GM08714 (cell line): Measurements from ENCODE around the gene EHMT1.
"Not testable (repeated sequence)": the region's sequence is repeated elsewhere in the genome, so short reads cannot be mapped to it uniquely, and the experiment has no call there.

ENCODE experiments used
- H3K4me3 ChIP-seq: fragments of 200-500 bp; sonication (Bioruptor generic); 2 replicates; pipeline ENCODE4 v1.5.1; 2014; ENCODE audit warnings: mild to moderate bottlenecking, low read length, inconsistent platforms
- ZNF274 ChIP-seq: IDR thresholded peaks from 2 replicates; pipeline ENCODE4 v1.6.1; 2012; ENCODE audit warnings: mild to moderate bottlenecking, low read depth, low read length

EHMT1 gene

DNA sequence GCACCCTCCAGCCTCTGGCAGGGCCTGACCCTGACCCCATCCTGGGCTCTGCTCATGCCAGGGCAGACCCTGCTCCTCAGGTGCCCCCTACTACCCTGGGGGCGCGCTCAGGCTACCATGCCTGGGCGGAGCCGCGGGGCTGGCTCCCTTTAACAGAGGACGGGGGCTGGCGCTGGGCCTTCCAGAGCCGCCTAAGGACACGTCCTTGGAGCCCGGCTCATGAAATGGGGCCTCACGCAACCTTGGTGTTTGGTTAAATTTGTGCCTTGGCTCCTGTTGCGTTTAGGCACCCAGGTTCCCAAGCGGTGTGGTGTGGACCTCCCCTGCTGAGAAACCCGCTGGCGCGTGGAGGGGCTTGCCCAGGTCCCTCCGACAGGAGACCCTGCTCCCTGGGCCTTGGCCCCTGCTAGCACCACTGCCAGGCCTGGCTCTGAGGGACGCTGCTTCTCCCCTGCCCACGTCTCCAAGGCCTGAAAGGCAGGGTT, 3.4 kb upstream of the EHMT1 start:
- no peak overlapping the region for H3K4me3 ChIP-seq
- no peak for TF ChIP-seq ZNF274

DNA sequence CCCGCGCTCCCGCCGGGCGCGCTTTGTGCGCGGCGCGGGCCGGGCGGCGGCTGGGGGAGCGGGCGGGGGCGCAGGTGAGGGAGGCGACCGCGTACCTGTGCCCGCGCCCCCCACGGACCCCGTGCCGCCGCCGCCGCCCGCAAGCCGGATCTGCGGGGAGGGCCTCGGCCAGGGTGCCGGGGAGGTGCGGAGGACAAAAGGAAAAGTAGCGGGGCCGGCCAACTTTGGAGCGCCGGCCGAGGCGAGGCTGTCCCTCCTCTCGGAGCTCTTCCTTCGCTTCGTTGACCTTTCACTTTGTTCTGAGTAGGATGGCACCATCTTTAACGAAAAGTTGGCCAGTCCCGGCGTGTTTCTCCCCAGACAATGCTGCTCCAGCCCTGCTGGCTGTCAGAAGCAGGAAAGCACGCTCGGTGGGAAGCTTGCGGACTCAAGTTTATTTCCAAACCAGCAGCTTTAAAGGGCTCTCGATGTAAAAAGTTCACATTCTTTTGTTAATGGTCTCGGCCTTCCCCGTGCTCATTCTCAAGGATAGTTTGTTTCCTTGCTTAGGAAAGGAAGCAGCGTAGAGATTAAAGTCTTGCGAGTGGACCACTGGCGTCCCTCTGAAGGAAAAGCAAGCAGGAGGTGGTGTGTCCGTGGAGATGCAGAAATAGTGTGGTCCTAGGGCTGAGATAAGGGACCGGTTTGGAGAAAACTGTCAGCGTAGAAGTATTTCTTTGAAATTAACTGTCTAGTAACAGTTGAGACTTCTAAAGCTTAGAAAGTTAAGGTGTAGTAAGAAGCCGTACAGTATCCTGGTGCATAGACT, 639 bp downstream of the EHMT1 start:
- H3K4me3 ChIP-seq, result peak overlapping the region; percentile 90
- no peak for TF ChIP-seq ZNF274

- peak overlapping the region; percentile 90 for H3K4me3 ChIP-seq
- no peak for TF ChIP-seq ZNF274
These were observed 1.2 kb downstream of the EHMT1 start for GRCh38 chr9:137620048-137620405.

- peak overlapping the region; percentile 90; the same call in 1 of the 2 replicates for H3K4me3 ChIP-seq
- no peak for TF ChIP-seq ZNF274
These were observed 1.8 kb downstream of the EHMT1 start for GRCh38 chr9:137620581-137620980.

DNA sequence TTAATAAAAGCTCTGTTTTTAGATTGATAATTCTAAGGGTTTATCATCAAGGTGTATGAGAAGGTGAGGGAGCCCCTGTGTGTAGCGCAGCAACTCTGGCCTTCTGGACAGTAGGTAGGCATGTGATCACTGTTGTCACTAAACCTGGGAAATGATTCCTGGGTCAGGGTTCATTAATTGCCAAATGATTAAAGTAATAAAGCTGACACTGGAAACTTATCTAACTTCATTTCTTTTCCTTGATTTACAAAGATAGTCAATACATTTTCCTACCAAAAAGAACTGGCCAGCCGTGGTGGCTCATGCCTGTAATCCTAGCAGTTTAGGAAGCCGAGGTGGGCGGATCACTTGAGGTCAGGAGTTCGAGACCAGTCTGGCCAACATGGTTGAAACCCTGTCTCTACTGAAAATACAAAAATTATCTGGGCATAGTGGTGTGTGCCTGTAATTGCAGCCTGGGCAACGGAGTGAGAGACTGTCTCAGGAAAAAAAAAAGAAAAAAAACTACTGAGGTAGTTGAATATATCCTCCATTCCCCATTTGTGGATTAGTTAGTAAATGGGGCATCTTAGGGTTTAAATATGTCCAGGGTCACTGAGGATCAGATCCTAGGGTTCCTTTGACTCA, 2.4 kb downstream of the EHMT1 start:
- TF ChIP-seq ZNF274, result no peak
- H3K4me3 ChIP-seq, result no peak overlapping the region

- H3K4me3 ChIP-seq, result not testable (repeated sequence)
These were observed 3.4 kb downstream of the EHMT1 start for GRCh38 chr9:137622211-137622610.

DNA sequence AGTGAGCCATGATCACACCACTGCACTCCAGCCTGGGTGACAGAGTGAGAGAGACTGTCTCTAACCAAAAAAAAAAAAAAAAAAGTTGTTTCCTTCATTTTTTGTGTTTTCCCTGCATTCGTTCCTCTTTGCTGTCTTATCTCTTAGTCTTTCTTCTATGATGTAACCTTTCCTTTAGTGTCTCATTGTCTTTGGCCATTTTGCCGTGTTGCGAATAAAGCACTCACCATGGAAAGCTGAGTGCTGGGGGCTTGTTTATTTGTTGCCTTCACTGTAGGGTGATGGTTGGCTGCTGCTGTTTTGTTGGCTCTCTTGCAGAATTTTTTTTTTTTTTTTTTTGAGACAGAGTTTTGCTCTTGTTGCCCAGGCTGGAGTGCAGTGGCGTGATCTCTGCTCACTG, 7.7 kb downstream of the EHMT1 start:
- H3K4me3 ChIP-seq, result no peak overlapping the region
- TF ChIP-seq ZNF274, result no peak

DNA sequence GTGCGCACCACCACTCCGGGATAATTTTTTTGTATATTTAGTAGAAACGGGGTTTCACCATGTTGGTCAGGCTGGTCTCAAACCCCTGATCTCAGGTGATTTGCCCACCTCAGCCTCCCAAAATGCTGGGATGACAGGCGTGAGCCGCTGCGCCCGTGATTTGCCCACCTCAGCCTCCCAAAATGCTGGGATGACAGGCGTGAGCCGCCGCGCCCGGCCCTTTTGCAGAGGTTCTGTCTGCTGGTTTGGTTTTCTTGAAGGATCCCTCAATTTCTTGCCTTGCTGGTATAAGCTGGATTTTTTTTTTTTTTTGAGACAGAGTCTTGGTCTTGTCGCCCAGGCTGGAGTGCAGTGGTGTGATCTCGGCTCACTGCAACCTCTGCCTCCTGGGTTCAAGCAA, 8.6 kb downstream of the EHMT1 start:
- H3K4me3 ChIP-seq, result not testable (repeated sequence)

GRCh38 chr9:137630126-137630525, 11.3 kb downstream of the EHMT1 start:
- H3K4me3 ChIP-seq, result no peak overlapping the region
- no peak for TF ChIP-seq ZNF274

DNA sequence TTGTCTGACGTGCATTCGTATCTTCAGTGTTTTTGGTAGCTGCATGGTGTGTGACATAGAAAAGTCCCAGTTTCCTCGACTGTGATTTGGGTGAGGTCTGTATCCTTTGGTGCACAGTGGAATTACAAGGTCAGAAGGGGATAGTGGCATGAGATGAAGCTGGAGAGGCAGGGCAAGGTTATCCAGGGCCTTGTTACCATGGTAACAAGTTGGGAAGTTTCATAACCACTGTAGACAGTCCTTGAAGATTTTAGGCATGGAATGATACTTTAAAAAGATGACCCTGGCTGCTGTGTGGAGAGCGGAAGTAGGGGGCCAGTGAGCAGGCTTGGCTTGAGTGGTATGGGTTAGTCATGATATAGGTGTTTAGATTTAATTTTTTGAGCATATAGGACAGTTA, 11.9 kb downstream of the EHMT1 start:
- H3K4me3 ChIP-seq, result no peak overlapping the region
- no peak for TF ChIP-seq ZNF274

- H3K4me3 ChIP-seq, result no peak overlapping the region
- no peak for TF ChIP-seq ZNF274
These were observed 12.8 kb downstream of the EHMT1 start for GRCh38 chr9:137631345-137632229.

DNA sequence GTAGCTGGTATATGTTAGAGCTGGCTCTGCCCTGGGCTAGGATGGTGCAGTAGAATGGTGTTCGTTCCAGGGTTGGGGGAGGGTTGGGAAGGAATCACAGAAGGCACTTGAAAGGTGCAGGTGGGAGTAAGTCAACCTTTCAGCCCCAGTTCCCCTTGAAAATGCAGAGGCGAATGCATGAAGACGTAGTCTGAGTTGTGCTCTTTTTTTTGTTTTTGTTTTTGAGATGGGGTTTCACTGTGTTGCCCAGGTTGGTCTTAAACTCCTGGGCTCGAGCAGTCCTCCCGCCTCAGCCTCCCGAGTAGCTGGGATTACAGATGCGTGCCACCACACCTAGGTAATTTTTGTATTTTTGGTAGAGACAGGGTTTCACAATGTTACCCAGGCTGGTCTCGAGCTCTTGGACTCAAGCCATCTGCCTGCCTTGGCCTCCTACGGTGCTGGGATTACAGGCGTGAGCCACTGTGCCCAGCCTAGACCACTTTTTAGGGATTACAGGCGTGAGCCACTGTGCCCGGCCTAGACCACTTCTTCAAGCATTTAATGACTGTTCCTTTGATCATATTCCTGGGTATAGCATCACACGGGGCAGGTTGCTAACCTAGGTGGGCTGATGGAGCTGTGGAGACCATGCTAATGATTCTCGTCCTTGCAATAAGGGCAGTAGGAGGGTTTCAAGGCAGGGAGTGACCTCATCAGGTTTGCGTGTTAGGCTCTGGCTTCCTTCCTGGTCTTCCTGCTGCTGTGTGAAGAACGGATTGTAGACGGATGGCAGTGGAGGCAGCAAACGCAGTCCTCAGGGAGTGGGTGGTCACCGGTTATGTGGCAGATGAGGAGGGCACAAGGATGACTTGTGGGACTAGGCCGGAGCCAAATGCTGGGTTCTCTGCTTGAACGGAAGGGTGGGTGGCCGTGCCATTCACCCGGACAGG, 13.7 kb downstream of the EHMT1 start:
- no peak overlapping the region for H3K4me3 ChIP-seq
- no peak for TF ChIP-seq ZNF274

- H3K4me3 ChIP-seq, result no peak overlapping the region
- TF ChIP-seq ZNF274, result no peak
These were observed 15.2 kb downstream of the EHMT1 start for GRCh38 chr9:137634016-137634415.

GRCh38 chr9:137638680-137639079, 19.9 kb downstream of the EHMT1 start:
- peak overlapping the region; percentile 26; the same call in 1 of the 2 replicates for H3K4me3 ChIP-seq
- no peak for TF ChIP-seq ZNF274
